ENCODE results near the gene NEFH. TPM values are rescaled to one million over a fixed set of nuclear protein-coding genes. Genes with fewer than 3 reads are reported as not detected.

Gene NEFH
- total RNA-seq, 1 experiment from 2014 or later, result not detected

GRCh38 chr22:29463629-29464028 lies 16.4 kb upstream of the NEFH start:
- CTCF ChIA-PET, result no interaction called here
- H3K27me3 Mint-ChIP-seq (ENCODE audit: unreplicated experiment), result peaks cover 35% of the 10 kb centered on the region
- BruUV-seq (replicated peaks), result no TSS peak

GRCh38 chr22:29464581-29464980 lies 15.4 kb upstream of the NEFH start:
- intact Hi-C loops (cut with micrococcal nuclease; ENCODE audit: unreplicated experiment), result no loop called here
- TF ChIP-seq CTCF (IDR thresholded peaks at IDR 0.05; ENCODE audit: unreplicated experiment), result no peak
- no peak overlapping the region for H3K27ac Mint-ChIP-seq (ENCODE audit: unreplicated experiment)
- no peaks in the 10 kb centered on the region for H3K4me1 Mint-ChIP-seq (ENCODE audit: low read depth, unreplicated experiment)
- BruUV-seq (replicated peaks), result no TSS peak
- peaks cover 45% of the 10 kb centered on the region for H3K27me3 Mint-ChIP-seq (ENCODE audit: unreplicated experiment)
- H3K4me3 Mint-ChIP-seq (ENCODE audit: low read depth, unreplicated experiment), result no peak overlapping the region
- CTCF ChIA-PET, result no interaction called here
- H3K9me3 Mint-ChIP-seq (ENCODE audit: low read depth, unreplicated experiment), result no peaks in the 10 kb centered on the region
- no peak for DNase-seq
- H3K36me3 Mint-ChIP-seq (ENCODE audit: insufficient read depth, unreplicated experiment), result no peaks in the 10 kb centered on the region

More at GRCh38 chr22:29463629-29464028, 16.4 kb upstream of the NEFH start:
- Mint-ChIP-seq H3K4me3 (ENCODE audit: low read depth, unreplicated experiment) (no peak overlapping the region), H3K27ac (ENCODE audit: unreplicated experiment) (no peak overlapping the region), H3K36me3 (ENCODE audit: insufficient read depth, unreplicated experiment) (no peaks in the 10 kb centered on the region), H3K4me1 (ENCODE audit: low read depth, unreplicated experiment) (no peaks in the 10 kb centered on the region), H3K9me3 (ENCODE audit: low read depth, unreplicated experiment) (no peaks in the 10 kb centered on the region)
- intact Hi-C loops (cut with micrococcal nuclease; ENCODE audit: unreplicated experiment), result no loop called here
- no peak for DNase-seq
- TF ChIP-seq CTCF (IDR thresholded peaks at IDR 0.05; ENCODE audit: unreplicated experiment), result no peak

GRCh38 chr22:29469755-29470154 lies 10.3 kb upstream of the NEFH start:
- Mint-ChIP-seq H3K9me3 (ENCODE audit: low read depth, unreplicated experiment) (no peaks in the 10 kb centered on the region), H3K27ac (ENCODE audit: unreplicated experiment) (no peak overlapping the region), H3K4me1 (ENCODE audit: low read depth, unreplicated experiment) (no peaks in the 10 kb centered on the region), H3K27me3 (ENCODE audit: unreplicated experiment) (peaks cover 92% of the 10 kb centered on the region), H3K36me3 (ENCODE audit: insufficient read depth, unreplicated experiment) (peaks cover 6% of the 10 kb centered on the region), H3K4me3 (ENCODE audit: low read depth, unreplicated experiment) (peak overlapping the region; percentile 74)
- CTCF ChIA-PET, result interaction anchor here (0.6 kb wide), 1 partner anchor 17 kb away, joined by 3 read pairs; no protein-coding TSS in a partner anchor
- no TSS peak for BruUV-seq (replicated peaks)
- DNase-seq, result peak; percentile 18
- TF ChIP-seq CTCF (IDR thresholded peaks at IDR 0.05; ENCODE audit: unreplicated experiment), result no peak
- intact Hi-C loops (cut with micrococcal nuclease; ENCODE audit: unreplicated experiment), result no loop called here

- Mint-ChIP-seq H3K27ac (ENCODE audit: unreplicated experiment) (no peak overlapping the region), H3K9me3 (ENCODE audit: low read depth, unreplicated experiment) (no peaks in the 10 kb centered on the region), H3K27me3 (ENCODE audit: unreplicated experiment) (peaks cover 96% of the 10 kb centered on the region), H3K36me3 (ENCODE audit: insufficient read depth, unreplicated experiment) (peaks cover 6% of the 10 kb centered on the region), H3K4me3 (ENCODE audit: low read depth, unreplicated experiment) (peak overlapping the region; percentile 74), H3K4me1 (ENCODE audit: low read depth, unreplicated experiment) (no peaks in the 10 kb centered on the region)
- no TSS peak for BruUV-seq (replicated peaks)
- CTCF ChIA-PET, result no interaction called here
- intact Hi-C loops (cut with micrococcal nuclease; ENCODE audit: unreplicated experiment), result no loop called here
- TF ChIP-seq CTCF (IDR thresholded peaks at IDR 0.05; ENCODE audit: unreplicated experiment), result peak; percentile 97
- DNase-seq, result peak; percentile 92
These were observed 9.7 kb upstream of the NEFH start for GRCh38 chr22:29470159-29470855.

All from Calu3 (cell line).